Panc1 (cell line): ENCODE data around the gene HCFC1.

ENCODE experiments used
- POLR2AphosphoS5 ChIP-seq: IDR thresholded peaks from 2 replicates; pipeline ENCODE4 v1.6.1; 2012; ENCODE audit warnings: mild to moderate bottlenecking, low read depth, low read length, moderate library complexity
- SIN3A ChIP-seq: IDR thresholded peaks from 2 replicates; pipeline ENCODE4 v1.6.1; 2012; ENCODE audit warnings: low read depth, mild to moderate bottlenecking, low read length, moderate library complexity, borderline replicate concordance; ENCODE audit not compliant: insufficient read depth
- TCF7L2 ChIP-seq: IDR thresholded peaks from 2 replicates; pipeline ENCODE4 v1.6.1; 2011; ENCODE audit warnings: mild to moderate bottlenecking, low read depth, low read length, inconsistent platforms
- TF ChIP-seq, protein P1 (sequence below): fragments of 450-650 bp; IDR thresholded peaks from 2 replicates; pipeline ENCODE4 v1.5.1; 2017; ENCODE audit warnings: mild to moderate bottlenecking
- TF ChIP-seq, protein P2 (sequence below), 2 experiments: IDR thresholded peaks; 2 replicates each; pipeline ENCODE4 v1.6.1; 2011 to 2012; ENCODE audit warnings: low read depth in 2 of 2, control low read depth in 1 of 2, low read length in 1 of 2, mild to moderate bottlenecking in 1 of 2, moderate library complexity in 1 of 2; ENCODE audit not compliant: insufficient read depth in 1 of 2

DNA sequence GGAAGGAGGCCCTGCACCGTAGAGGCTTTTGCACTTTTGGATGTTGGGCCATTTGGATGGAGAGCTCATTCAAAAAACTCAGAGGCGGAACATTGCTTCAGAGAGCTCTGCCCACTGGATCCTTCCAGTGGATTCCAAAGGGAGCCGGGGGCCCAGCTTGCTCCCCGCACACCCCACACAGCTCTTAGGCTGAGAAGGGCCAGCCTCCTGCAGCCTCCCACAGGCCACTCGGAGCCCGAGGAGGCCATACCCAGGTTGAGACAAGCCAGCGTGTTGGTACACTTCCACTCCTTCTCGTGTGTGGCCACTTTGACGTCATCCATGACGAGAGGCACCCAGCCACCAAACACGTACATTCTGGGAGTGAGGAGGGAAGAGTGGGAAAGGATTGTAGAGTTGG, 10.3 kb downstream of the HCFC1 start:
- no peak for TF ChIP-seq TCF7L2
- TF ChIP-seq, protein P1, sequence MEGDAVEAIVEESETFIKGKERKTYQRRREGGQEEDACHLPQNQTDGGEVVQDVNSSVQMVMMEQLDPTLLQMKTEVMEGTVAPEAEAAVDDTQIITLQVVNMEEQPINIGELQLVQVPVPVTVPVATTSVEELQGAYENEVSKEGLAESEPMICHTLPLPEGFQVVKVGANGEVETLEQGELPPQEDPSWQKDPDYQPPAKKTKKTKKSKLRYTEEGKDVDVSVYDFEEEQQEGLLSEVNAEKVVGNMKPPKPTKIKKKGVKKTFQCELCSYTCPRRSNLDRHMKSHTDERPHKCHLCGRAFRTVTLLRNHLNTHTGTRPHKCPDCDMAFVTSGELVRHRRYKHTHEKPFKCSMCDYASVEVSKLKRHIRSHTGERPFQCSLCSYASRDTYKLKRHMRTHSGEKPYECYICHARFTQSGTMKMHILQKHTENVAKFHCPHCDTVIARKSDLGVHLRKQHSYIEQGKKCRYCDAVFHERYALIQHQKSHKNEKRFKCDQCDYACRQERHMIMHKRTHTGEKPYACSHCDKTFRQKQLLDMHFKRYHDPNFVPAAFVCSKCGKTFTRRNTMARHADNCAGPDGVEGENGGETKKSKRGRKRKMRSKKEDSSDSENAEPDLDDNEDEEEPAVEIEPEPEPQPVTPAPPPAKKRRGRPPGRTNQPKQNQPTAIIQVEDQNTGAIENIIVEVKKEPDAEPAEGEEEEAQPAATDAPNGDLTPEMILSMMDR = no peak
- TF ChIP-seq, protein P2, sequence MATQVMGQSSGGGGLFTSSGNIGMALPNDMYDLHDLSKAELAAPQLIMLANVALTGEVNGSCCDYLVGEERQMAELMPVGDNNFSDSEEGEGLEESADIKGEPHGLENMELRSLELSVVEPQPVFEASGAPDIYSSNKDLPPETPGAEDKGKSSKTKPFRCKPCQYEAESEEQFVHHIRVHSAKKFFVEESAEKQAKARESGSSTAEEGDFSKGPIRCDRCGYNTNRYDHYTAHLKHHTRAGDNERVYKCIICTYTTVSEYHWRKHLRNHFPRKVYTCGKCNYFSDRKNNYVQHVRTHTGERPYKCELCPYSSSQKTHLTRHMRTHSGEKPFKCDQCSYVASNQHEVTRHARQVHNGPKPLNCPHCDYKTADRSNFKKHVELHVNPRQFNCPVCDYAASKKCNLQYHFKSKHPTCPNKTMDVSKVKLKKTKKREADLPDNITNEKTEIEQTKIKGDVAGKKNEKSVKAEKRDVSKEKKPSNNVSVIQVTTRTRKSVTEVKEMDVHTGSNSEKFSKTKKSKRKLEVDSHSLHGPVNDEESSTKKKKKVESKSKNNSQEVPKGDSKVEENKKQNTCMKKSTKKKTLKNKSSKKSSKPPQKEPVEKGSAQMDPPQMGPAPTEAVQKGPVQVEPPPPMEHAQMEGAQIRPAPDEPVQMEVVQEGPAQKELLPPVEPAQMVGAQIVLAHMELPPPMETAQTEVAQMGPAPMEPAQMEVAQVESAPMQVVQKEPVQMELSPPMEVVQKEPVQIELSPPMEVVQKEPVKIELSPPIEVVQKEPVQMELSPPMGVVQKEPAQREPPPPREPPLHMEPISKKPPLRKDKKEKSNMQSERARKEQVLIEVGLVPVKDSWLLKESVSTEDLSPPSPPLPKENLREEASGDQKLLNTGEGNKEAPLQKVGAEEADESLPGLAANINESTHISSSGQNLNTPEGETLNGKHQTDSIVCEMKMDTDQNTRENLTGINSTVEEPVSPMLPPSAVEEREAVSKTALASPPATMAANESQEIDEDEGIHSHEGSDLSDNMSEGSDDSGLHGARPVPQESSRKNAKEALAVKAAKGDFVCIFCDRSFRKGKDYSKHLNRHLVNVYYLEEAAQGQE (IDR thresholded peaks at IDR 0.05; ENCODE audit: insufficient read depth in 1 of 2, low read depth in 2 of 2, low read length in 1 of 2) = no peak
- TF ChIP-seq POLR2AphosphoS5 = no peak
- no peak for TF ChIP-seq SIN3A
